GM12873 (cell line): Measurements from ENCODE around the gene CETP.

ENCODE experiments used
- CTCF ChIP-seq: IDR thresholded peaks from 2 replicates; pipeline ENCODE4 v1.5.1; 2012; ENCODE audit warnings: low read depth, mild to moderate bottlenecking, moderate library complexity, low read length, control low read depth; ENCODE audit not compliant: insufficient read depth; ENCODE audit errors: missing control alignments

CETP gene

DNA sequence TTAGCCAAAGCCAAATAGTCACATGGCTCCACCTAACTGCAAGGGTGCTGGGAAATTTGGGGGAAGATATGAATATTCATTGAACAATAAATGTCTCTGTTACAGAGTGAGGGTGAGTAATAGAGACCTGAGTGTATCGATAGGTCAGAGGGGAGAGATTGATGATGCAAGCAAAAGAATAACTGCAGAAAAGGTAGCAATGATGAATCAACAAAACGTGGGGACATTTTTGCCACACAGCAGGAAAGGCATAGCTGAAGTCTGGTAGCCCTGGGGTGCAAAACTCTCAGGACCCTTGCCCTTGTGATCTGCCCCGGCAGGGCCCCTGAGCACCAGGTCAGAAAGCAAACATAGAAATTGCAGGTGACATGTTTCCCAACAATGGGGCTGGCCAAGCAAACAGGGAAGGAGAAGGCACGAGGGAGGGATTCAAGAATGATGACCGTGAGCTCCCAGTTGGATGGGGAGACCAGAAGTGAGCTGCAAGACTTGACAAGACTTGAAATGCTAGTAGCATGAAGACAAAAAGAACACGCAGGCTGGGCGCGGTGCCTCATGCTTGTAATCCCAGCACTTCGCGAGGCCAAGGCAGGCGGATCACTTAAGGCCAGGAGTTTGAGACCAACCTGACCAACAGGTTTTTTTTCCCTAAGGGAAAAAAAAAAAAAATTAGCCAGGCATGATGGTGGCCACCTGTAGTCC lies 42.5 kb upstream of the CETP start:
- no peak for TF ChIP-seq CTCF

DNA sequence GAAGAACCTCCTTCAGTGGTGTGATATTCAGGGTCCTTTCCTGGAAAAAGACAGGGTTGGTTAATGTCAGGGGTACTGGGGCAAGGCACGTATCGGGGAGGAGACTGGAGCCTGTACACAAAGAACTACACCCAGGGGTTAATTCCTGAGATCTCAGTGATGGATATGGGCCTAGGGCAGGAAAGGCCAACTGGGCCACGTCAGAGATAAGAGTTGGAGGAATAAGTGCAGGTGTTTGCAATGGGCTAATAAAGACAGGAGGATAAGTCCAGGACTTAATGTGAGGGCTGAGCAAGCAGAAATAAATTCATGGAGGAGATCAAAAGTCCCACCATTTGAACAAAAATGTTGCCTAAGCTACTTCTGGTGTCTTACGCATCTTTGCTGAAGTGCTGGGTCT lies 40.2 kb upstream of the CETP start:
- no peak for TF ChIP-seq CTCF

DNA sequence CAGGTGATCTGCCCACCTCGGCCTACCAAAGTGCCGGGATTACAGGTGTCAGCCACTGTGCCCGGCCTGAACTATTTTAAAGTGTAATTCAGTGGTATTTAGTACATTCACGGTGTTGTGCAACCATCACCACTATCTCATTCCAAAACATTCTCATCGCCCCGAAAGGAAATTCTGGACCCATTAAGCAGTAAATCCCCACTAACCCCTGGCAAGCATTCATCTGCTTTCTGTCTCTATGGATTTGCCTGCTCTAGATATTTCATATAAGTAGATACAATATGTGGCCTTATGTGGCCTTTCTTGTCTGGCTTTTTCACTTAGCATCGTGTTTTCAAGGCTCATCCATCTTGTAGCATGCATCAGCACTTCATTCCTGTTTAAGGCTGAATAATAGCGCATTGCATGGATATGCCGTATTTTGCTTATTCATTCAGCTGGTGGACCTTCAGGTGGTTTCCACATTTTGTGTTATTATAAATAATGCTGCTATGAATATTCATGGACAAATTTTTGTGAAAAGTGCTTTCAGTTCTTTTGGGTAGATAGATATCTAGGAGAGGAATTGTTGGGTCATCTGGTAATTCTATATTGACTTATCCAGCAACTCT lies 38.2 kb upstream of the CETP start:
- no peak for TF ChIP-seq CTCF

DNA sequence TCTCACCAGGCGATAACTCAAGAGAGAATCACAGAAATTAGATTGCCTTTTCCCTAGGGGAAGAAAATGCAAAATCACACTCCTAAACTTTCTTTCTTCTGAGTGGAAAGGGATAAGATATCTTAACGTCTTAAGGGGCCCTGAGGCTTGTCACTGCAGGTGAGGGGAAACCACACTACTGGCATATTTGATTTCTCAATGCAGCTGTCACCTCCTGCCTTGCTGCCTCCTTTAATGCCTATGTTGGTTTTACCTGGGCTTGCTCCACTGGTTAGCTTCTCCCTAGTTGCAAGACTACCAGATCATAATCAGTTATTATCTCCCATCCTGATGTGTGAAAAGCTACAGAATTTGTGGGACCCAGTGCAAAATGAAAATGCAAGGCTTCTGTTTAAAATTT lies 34.3 kb upstream of the CETP start:
- TF ChIP-seq CTCF: no peak

DNA sequence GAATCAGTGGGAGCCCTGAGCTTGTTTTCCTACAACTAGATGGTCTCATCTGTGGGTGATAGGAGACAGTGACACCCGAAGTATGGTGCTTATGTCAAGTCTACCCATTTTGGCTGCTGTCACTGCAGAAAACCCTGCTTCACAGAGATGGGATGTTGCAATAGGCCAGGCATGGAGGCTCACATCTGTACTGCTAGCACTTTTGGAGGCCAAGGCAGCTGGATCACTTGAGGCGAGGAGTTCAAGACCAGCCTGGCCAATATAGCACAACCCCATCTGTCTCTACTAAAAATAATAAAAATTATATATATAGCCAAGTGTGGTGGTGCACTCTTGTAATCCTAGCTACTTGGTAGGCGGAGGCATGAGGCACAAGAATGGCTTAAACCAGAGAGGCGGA lies 32.1 kb upstream of the CETP start:
- TF ChIP-seq CTCF: no peak

DNA sequence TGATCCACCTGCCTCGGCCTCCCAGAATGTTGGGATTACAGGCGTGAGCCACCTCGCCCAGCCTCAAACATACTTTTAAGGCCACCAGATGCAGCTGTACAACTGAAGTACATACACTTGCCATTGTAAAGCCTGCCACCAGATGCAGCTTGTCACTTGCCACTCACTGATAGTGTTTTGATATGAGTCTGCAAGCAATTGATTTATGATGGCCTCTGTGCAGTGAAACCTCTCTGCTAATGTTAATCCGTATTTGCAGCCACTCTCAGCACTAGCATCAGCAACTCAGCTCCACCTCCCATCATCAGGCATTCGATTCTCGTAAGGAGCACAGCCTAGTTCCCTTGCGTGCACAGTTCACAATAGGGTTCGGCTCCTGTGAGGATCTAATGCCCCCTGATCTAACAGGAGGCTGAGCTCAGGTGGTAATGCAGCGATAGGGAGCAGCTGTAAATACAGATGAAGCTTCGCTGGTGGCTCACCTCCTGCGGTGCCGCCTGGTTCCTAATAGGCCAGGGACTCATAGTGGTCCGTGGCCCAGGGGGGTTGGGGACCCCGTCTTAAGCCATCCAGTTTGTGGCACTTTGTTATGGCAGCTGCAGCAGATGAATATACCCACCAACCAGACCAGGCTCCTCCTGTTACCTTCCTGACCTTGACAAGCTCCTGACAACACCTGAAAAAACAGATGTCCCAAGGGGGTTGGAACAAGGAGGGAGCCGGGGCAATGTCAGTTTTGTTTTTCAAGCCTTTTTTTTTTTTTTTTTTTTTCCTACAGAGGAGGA lies 31.1 kb upstream of the CETP start:
- TF ChIP-seq CTCF: no peak

- no peak for TF ChIP-seq CTCF
These were observed 30.4 kb upstream of the CETP start for GRCh38 chr16:56931271-56931891.
